Measurements from ENCODE around the gene TMEM39A. TPM values are rescaled to one million over a fixed set of nuclear protein-coding genes. Genes with fewer than 3 reads are reported as not detected.

TMEM39A gene
- total and polyA plus RNA-seq, 2 donors from 2014 or later = 7.0 to 37.0 TPM

DNA sequence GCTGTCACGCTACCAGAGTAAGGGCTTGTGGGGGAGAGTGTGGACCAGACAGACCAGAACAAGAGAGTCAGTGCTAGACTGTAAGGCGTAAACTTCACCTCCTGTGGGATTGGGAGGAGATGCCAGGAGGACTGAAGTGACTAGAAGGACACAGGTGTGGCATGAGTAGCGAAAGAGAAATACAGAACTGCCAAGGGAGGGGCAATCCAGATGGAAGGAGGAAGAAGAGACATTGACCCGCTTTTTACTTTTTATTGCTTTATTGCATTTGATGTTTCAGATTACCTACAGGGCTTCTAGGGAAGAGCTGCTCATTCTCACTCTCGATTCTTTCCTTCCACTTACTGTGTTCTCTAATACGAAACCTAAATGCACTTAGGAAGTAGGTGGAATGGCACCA is 7.5 kb upstream of the TMEM39A start:
- H3K9me3 ChIP-seq (ENCODE audit: control insufficient read depth in 2 of 3, insufficient read depth in 1 of 3, low read length in 3 of 3) = no peaks in the 10 kb centered on the region
- H3K27me3 ChIP-seq (ENCODE audit: control insufficient read depth, insufficient read depth, low read length) = no peaks in the 10 kb centered on the region
- no peak overlapping the region for H3K27ac ChIP-seq (ENCODE audit: low read depth in 2 of 2, low read length in 2 of 2)
- no peak overlapping the region for H3K9ac ChIP-seq (ENCODE audit: low read length in 3 of 3)
- no peak for FAIRE-seq
- intact Hi-C loops (cut with DNase I) = no loop called here
- peaks cover 0 to 8% (median 7%) of the 10 kb centered on the region in 3 donors for H3K4me1 ChIP-seq (ENCODE audit: control insufficient read depth in 2 of 3, insufficient read depth in 2 of 3, low read depth in 1 of 3, low read length in 3 of 3)
- TF ChIP-seq, protein P1, sequence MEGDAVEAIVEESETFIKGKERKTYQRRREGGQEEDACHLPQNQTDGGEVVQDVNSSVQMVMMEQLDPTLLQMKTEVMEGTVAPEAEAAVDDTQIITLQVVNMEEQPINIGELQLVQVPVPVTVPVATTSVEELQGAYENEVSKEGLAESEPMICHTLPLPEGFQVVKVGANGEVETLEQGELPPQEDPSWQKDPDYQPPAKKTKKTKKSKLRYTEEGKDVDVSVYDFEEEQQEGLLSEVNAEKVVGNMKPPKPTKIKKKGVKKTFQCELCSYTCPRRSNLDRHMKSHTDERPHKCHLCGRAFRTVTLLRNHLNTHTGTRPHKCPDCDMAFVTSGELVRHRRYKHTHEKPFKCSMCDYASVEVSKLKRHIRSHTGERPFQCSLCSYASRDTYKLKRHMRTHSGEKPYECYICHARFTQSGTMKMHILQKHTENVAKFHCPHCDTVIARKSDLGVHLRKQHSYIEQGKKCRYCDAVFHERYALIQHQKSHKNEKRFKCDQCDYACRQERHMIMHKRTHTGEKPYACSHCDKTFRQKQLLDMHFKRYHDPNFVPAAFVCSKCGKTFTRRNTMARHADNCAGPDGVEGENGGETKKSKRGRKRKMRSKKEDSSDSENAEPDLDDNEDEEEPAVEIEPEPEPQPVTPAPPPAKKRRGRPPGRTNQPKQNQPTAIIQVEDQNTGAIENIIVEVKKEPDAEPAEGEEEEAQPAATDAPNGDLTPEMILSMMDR (IDR thresholded peaks at IDR 0.05; ENCODE audit: borderline replicate concordance, extremely low read depth, insufficient read depth) = no peak
- H3K4me3 ChIP-seq (ENCODE audit: low read length in 3 of 3) = no peak overlapping the region
- no peak for DNase-seq
- peaks cover 0 to 8% (median 0%) of the 10 kb centered on the region in 3 donors for H3K36me3 ChIP-seq (ENCODE audit: control insufficient read depth in 2 of 3, insufficient read depth in 3 of 3, low read length in 3 of 3)

DNA sequence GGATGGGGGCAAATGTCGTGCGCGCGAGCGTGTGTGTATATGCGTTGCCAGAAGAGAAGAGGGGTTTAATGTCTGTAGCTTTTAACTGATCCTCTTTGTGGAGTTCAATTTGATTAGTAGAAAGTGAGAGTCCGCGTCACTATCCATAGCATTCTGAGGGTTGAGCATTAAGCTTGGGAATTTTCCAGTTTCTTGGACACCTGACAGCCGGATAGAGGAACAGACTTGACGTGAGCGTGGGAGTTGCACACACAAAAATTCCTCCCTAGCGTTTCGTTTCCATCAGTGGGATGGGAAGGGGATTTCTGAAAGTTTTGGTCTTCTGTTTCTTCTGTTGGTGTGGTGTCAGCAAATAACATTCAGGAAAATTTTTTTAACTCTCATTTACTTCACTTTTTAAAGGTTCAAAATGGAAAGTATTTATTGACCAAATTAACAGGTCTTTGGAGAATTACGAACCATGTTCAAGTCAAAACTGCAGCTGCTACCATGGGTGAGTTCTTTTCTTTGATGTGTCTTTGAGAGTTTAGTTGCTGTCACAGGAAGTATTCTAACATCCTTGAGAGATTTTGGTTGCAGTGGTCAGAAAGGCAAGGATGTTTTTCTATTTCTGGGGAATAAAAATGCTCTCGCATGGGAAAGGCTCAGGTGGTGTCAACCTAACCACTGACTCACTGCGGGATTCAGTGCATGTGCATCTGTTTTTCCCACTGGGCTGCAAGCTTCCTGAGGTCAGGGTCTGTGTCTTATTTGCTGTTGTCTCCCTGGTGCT is 6.2 kb upstream of the TMEM39A start:
- Histone ChIP-seq H3K27ac (ENCODE audit: low read depth in 2 of 2, low read length in 2 of 2) (peak overlapping the region; percentile 45 to 74), H3K27me3 (ENCODE audit: control insufficient read depth, insufficient read depth, low read length) (no peaks in the 10 kb centered on the region), H3K9me3 (ENCODE audit: control insufficient read depth in 2 of 3, insufficient read depth in 1 of 3, low read length in 3 of 3) (no peaks in the 10 kb centered on the region), H3K36me3 (ENCODE audit: control insufficient read depth in 2 of 3, insufficient read depth in 3 of 3, low read length in 3 of 3) (peaks cover 0 to 8% (median 0%) of the 10 kb centered on the region in 3 donors), H3K4me1 (ENCODE audit: control insufficient read depth in 2 of 3, insufficient read depth in 2 of 3, low read depth in 1 of 3, low read length in 3 of 3) (peaks cover 0 to 8% (median 7%) of the 10 kb centered on the region in 3 donors), H3K9ac (ENCODE audit: low read length in 3 of 3) (peak overlapping the region; percentile 10 to 70 (median 66)), H3K4me3 (ENCODE audit: low read length in 3 of 3) (peak overlapping the region; percentile 66 to 98 (median 79))
- TF ChIP-seq, protein P1 (IDR thresholded peaks at IDR 0.05; ENCODE audit: borderline replicate concordance, extremely low read depth, insufficient read depth) = no peak
- FAIRE-seq = no peak
- DNase-seq = peak in 2 of 5 donors; percentile 66 to 72
- intact Hi-C loops (cut with DNase I) = no loop called here

DNA sequence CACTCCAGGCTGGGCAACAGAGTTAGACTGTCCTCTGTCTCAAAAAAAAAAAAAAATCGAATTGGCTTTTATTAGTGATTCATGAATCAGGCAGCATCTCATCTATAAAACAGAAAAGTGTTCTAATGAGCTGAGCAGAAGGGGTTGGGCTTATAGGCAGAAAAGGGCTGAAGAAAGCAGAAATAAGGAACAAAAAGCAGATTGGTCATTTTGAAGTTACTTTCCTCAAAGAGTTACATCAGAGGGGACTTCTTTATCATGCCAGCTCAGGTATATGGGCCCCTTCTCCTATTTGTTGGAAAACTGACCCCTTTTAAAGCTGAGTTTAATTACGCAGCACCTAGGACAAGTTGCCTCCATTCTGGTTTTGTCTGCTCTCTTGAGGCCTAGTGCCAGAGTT is 4.6 kb upstream of the TMEM39A start:
- FAIRE-seq (no peak), DNase-seq (no peak)
- Histone ChIP-seq H3K27ac (ENCODE audit: low read depth in 2 of 2, low read length in 2 of 2) (no peak overlapping the region), H3K27me3 (ENCODE audit: control insufficient read depth, insufficient read depth, low read length) (no peaks in the 10 kb centered on the region), H3K9ac (ENCODE audit: low read length in 3 of 3) (peak overlapping the region in 1 of 3 donors; percentile 70), H3K9me3 (ENCODE audit: control insufficient read depth in 2 of 3, insufficient read depth in 1 of 3, low read length in 3 of 3) (no peaks in the 10 kb centered on the region), H3K36me3 (ENCODE audit: control insufficient read depth in 2 of 3, insufficient read depth in 3 of 3, low read length in 3 of 3) (peaks cover 0 to 8% (median 5%) of the 10 kb centered on the region in 3 donors), H3K4me1 (ENCODE audit: control insufficient read depth in 2 of 3, insufficient read depth in 2 of 3, low read depth in 1 of 3, low read length in 3 of 3) (peaks cover 0 to 14% (median 13%) of the 10 kb centered on the region in 3 donors), H3K4me3 (ENCODE audit: low read length in 3 of 3) (peak overlapping the region in 2 of 3 donors; percentile 79 to 98)
- intact Hi-C loops (cut with DNase I) = no loop called here
- TF ChIP-seq, protein P1 (IDR thresholded peaks at IDR 0.05; ENCODE audit: borderline replicate concordance, extremely low read depth, insufficient read depth) = no peak

Measured in kidney (tissue), 14 donors.